ENCODE results near the gene NDRG2.

Gene NDRG2

DNA sequence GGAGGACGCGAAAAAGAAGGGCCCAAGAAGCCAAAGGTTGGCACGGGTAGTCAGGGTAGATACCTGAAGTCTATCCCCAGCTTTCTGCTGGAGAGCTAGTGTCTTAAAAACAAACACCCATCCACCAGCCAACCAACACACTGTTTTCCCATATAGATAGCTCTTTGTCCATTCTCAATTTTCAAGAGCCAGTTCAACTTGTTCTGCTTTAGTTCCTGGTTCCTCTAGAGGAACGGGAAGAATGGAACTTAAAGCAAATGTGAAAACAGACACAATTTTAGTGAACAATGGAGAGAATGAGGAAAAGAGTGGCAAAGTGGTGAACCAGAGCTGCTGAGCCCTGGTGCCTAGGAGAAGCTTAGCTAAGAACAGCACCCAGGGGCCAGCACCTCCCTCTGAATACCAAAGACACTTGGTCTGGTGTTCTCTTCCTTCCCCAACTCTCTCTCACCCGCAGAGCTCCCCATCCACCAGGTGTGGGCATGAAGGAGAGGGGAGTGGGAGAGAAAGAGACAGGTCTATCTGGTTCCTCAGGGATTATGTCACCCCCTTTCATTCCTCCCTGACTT lies 3.8 kb downstream of the NDRG2 start:
- DNase-seq: no peak
- Mint-ChIP-seq H3K27ac (no peak overlapping the region), H3K4me3 (no peak overlapping the region), H3K36me3 (ENCODE audit: low read depth) (peaks cover 36% of the 10 kb centered on the region), H3K9me3 (no peaks in the 10 kb centered on the region), H3K27me3 (ENCODE audit: low read depth, poor library complexity) (peaks cover 38% of the 10 kb centered on the region), H3K4me1 (peaks cover 40% of the 10 kb centered on the region)
- TF ChIP-seq CTCF (IDR thresholded peaks at IDR 0.05): no peak

- no peak for DNase-seq
- peaks cover 38% of the 10 kb centered on the region for H3K27me3 Mint-ChIP-seq (ENCODE audit: low read depth, poor library complexity)
- no peak overlapping the region for H3K4me3 Mint-ChIP-seq
- no peak overlapping the region for H3K27ac Mint-ChIP-seq
- TF ChIP-seq CTCF (IDR thresholded peaks at IDR 0.05): no peak
- H3K9me3 Mint-ChIP-seq: no peaks in the 10 kb centered on the region
- peaks cover 36% of the 10 kb centered on the region for H3K36me3 Mint-ChIP-seq (ENCODE audit: low read depth)
- peaks cover 52% of the 10 kb centered on the region for H3K4me1 Mint-ChIP-seq
Observed at GRCh38 chr14:21019366-21019765, 5.5 kb downstream of the NDRG2 start.

GRCh38 chr14:21018781-21019180 lies 6.1 kb downstream of the NDRG2 start:
- no peak overlapping the region for H3K27ac Mint-ChIP-seq
- no peaks in the 10 kb centered on the region for H3K9me3 Mint-ChIP-seq
- H3K36me3 Mint-ChIP-seq (ENCODE audit: low read depth): peaks cover 36% of the 10 kb centered on the region
- H3K27me3 Mint-ChIP-seq (ENCODE audit: low read depth, poor library complexity): peaks cover 38% of the 10 kb centered on the region
- no peak for TF ChIP-seq CTCF (IDR thresholded peaks at IDR 0.05)
- peaks cover 47% of the 10 kb centered on the region for H3K4me1 Mint-ChIP-seq
- DNase-seq: no peak
- H3K4me3 Mint-ChIP-seq: no peak overlapping the region

DNA sequence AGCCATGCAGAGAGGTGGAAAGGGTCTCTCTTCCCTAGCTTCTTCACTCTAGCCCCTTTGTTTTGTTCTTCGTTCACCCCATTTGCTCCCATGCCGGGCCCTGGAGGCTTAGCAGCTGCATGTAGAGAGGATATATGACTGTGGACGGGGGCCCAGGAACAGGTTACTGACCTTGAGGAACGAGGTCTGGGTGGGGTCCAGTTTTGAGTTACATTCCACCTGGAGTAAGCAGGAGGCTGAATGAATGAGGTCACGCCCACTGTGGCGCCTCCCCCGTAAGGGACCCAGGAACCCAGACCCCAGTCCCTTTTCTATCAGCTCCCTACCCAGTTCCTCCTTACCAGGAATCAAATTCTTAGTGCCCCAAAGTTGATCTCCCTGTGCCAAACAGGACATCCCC lies 6.6 kb downstream of the NDRG2 start:
- Mint-ChIP-seq H3K4me3 (no peak overlapping the region), H3K27me3 (ENCODE audit: low read depth, poor library complexity) (peaks cover 38% of the 10 kb centered on the region), H3K36me3 (ENCODE audit: low read depth) (peaks cover 36% of the 10 kb centered on the region), H3K9me3 (no peaks in the 10 kb centered on the region), H3K4me1 (peaks cover 43% of the 10 kb centered on the region), H3K27ac (no peak overlapping the region)
- DNase-seq: no peak
- TF ChIP-seq CTCF (IDR thresholded peaks at IDR 0.05): no peak

DNA sequence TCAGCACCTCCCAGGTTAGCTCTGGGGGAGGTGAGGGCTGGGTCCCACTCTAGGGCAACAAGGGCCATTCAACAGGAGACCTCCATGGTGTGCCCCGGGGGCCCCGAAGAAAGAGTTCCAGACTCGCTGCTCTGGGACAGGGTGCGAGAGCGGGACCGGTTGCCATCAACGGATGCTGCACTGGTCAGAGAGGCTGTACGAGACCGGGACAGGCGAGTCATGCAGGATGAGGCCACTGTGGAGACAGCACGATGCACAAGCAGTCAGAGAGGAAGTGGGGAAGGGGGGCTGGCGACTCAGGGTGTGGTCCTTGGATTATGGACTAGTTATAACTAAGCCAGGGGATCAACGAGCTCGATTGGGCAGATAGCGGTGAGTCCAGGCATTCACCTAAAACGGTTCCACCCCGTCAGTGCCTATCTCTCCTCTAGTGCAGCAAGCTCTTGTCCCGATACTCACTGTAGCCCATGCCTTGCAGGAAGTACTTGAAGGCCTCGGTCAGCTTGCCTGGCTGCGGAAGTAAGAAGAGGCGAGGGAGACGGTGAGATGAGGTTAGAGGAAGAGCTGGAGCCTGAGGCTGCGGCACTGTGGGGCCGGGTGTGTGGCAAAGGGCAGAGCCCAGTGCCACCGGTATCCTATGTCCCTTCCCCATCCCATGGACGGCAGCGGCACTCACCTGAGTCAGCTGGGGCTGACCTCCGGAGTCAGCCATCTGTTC lies 7.2 kb downstream of the NDRG2 start:
- H3K4me3 Mint-ChIP-seq: no peak overlapping the region
- peaks cover 32% of the 10 kb centered on the region for H3K27me3 Mint-ChIP-seq (ENCODE audit: low read depth, poor library complexity)
- no peaks in the 10 kb centered on the region for H3K9me3 Mint-ChIP-seq
- TF ChIP-seq CTCF (IDR thresholded peaks at IDR 0.05): no peak
- peaks cover 36% of the 10 kb centered on the region for H3K36me3 Mint-ChIP-seq (ENCODE audit: low read depth)
- no peak for DNase-seq
- no peak overlapping the region for H3K27ac Mint-ChIP-seq
- H3K4me1 Mint-ChIP-seq: peaks cover 42% of the 10 kb centered on the region
